Prostate gland (tissue), 2 donors: ENCODE measurements around the gene PRKCD. TPM values are rescaled to one million over a fixed set of nuclear protein-coding genes. Genes with fewer than 3 reads are reported as not detected.
A peak's percentile ranks its signal among the peaks of the same experiment; 100 is the strongest.

Experiments used
- DNase-seq: peaks from one replicate; pipeline ENCODE4 v3.0.0-alpha.2; 2019; ENCODE audit warnings: low spot score
- H3K27ac ChIP-seq, 2 donors: fragments of 200-600 bp; sonication (generic); 2 replicates each; pipeline ENCODE4 v1.5.1; 2017 to 2019
- H3K27me3 ChIP-seq: fragments of 200-600 bp; sonication (generic); replicated peaks from 2 replicates; pipeline ENCODE4 v1.5.1; 2019; ENCODE audit not compliant: insufficient read depth
- H3K36me3 ChIP-seq, 2 donors: fragments of 200-600 bp; sonication (generic); 1 replicate in 1 of 2; 2 replicates in 1 of 2; pipeline versions ENCODE4 v1.5.1 to v1.8.1; 2017 to 2019
- H3K4me1 ChIP-seq: fragments of 200-600 bp; sonication (generic); replicated peaks from 2 replicates; pipeline ENCODE4 v1.5.1; 2019
- H3K4me3 ChIP-seq, 2 donors: fragments of 200-600 bp; sonication (generic); 2 replicates each; pipeline ENCODE4 v1.5.1; 2017 to 2019
- H3K9me3 ChIP-seq: fragments of 200-600 bp; sonication (generic); 2 replicates; pipeline ENCODE4 v1.5.1; 2017
- POLR2A ChIP-seq: fragments of 450-650 bp; IDR thresholded peaks from one replicate; pipeline ENCODE4 v1.6.1; 2016; ENCODE audit warnings: antibody characterized with exemption, mild to moderate bottlenecking
- POLR2AphosphoS5 ChIP-seq: sonication (generic); formaldehyde crosslinking; IDR thresholded peaks from one replicate; pipeline ENCODE4 v1.6.1; 2017; ENCODE audit warnings: antibody characterized with exemption
- WGBS: methylation state at CpG from one replicate; pipeline ENCODE4 v1.1.5; 2018; 5-methylcytosine and 5-hydroxymethylcytosine counted together
- intact Hi-C: fragments of 100-400 bp; cut with DNase I; formaldehyde crosslinking; loops from one replicate; pipeline ENCODE4 v1.14.2; 2022
- total RNA-seq, 2 donors: library from RNA; depleted of rRNA; stranded (reverse); fragments of >200 nt; gene quantifications; one replicate each; pipeline ENCODE4 v1.1.0, GENCODE V29; 2016
- TF ChIP-seq, protein P1 (sequence below), 4 experiments: fragments of 200-600 bp in 2 of 4; fragments of 450-650 bp in 2 of 4; sonication (generic) in 2 of 4; IDR thresholded peaks; 1 replicate in 3 of 4; 2 replicates in 1 of 4; pipeline ENCODE4 v1.5.1; 2016 to 2019; ENCODE audit warnings: antibody characterized with exemption in 4 of 4, mild to moderate bottlenecking in 2 of 4, moderate library complexity in 2 of 4

PRKCD gene
- total RNA-seq, 2 donors from 2014 or later: 33.4 to 57.9 TPM

DNA sequence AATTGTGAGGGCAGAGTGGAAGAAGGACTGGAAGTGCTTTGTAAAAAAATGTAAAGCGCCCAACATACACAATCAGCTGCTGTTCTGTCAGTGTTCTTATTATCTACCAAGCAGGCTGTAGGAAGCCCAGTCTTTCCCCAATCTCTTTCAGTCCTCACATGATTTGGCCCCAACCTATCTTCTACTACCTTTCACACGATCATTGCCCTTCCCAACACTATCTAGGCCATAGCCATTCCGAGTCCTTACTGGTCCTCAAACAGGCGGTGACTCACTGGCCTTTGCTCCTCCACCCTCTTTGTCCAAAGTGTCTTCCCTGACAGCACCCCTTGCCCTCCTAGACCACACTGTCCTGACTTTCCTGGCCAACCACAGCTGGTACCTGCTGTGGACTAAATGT, 29.9 kb upstream of the PRKCD start:
- H3K27ac ChIP-seq: peak overlapping the region; percentile 82 to 89
- 93% methylated on average over 4 of the region's 4 CpGs for WGBS
- H3K4me1 ChIP-seq: peaks cover 21% of the 10 kb centered on the region
- H3K27me3 ChIP-seq: no peaks in the 10 kb centered on the region
- no peaks in the 10 kb centered on the region for H3K36me3 ChIP-seq
- H3K4me3 ChIP-seq: no peak overlapping the region
- no peak for DNase-seq
- intact Hi-C loops: no loop called here
- TF ChIP-seq POLR2A (no peak), POLR2AphosphoS5 (no peak)
- TF ChIP-seq, protein P1, sequence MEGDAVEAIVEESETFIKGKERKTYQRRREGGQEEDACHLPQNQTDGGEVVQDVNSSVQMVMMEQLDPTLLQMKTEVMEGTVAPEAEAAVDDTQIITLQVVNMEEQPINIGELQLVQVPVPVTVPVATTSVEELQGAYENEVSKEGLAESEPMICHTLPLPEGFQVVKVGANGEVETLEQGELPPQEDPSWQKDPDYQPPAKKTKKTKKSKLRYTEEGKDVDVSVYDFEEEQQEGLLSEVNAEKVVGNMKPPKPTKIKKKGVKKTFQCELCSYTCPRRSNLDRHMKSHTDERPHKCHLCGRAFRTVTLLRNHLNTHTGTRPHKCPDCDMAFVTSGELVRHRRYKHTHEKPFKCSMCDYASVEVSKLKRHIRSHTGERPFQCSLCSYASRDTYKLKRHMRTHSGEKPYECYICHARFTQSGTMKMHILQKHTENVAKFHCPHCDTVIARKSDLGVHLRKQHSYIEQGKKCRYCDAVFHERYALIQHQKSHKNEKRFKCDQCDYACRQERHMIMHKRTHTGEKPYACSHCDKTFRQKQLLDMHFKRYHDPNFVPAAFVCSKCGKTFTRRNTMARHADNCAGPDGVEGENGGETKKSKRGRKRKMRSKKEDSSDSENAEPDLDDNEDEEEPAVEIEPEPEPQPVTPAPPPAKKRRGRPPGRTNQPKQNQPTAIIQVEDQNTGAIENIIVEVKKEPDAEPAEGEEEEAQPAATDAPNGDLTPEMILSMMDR (IDR thresholded peaks at IDR 0.05): no peak
- no peaks in the 10 kb centered on the region for H3K9me3 ChIP-seq

DNA sequence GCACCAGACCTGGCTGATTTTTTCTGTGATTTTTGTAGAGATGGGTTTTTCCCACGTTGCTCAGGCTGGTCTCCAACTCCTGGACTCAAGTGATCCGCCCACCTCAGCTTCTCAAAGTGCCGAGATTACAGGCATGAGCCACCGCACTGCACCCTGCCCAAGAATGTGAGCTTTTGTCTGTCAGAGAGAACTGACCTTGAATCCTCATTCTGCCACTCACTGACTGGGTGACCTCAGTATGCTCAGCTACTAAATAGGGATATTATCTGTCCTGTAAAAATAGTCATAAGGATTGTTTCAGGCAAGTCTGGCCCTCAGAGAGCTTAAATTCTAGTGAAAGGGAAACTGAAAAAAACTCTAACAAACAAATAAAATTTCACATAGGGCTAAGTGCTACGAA, 28.7 kb upstream of the PRKCD start:
- Histone ChIP-seq H3K27me3 (no peaks in the 10 kb centered on the region), H3K9me3 (no peaks in the 10 kb centered on the region), H3K4me1 (peaks cover 25% of the 10 kb centered on the region), H3K27ac (peak overlapping the region in 1 of 2 donors; percentile 4), H3K36me3 (no peaks in the 10 kb centered on the region), H3K4me3 (no peak overlapping the region)
- no peak for DNase-seq
- intact Hi-C loops: no loop called here
- TF ChIP-seq, protein P1 (IDR thresholded peaks at IDR 0.05): no peak
- TF ChIP-seq POLR2A (no peak), POLR2AphosphoS5 (no peak)
- WGBS: 65% methylated on average over 5 of the region's 5 CpGs

DNA sequence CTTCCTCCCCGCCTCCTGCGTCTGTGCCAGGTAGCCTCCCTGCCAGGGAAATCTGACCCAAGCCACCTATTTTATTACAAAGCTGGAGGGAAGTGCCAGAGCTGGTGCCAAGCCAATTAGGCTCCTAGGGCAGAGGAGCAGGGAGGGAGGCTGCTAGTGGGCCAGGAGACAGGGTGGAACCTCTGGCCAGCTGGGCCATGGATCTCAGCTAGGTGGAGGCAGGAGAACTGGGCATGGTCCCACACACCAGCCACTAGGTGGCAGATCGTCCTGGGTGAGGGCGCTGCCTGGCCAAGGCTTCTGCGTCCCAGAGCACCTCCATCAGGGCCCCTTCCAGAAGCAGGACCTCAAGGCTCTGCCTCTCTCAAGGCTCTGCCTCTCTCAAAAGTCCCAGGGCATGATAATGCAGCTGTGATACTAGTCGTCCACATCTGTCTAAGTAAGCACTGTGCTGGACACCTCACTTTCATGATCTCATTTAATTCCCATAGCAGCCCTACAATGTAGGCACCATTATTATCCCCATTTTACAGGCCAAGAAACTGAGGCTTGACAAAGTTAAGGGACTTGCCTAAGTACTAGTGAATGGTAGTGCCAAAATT, 26.3 kb upstream of the PRKCD start:
- Histone ChIP-seq H3K4me3 (no peak overlapping the region), H3K27ac (peak overlapping the region; percentile 38 to 65), H3K36me3 (no peaks in the 10 kb centered on the region), H3K4me1 (peaks cover 17% of the 10 kb centered on the region), H3K9me3 (no peaks in the 10 kb centered on the region), H3K27me3 (no peaks in the 10 kb centered on the region)
- TF ChIP-seq POLR2A (no peak), POLR2AphosphoS5 (peak; percentile 84)
- TF ChIP-seq, protein P1 (IDR thresholded peaks at IDR 0.05): peak; percentile 56 to 97 (median 92)
- DNase-seq: peak; percentile 93
- intact Hi-C loops: loop anchor here (1.0 kb wide), 1 partner anchor 58 kb away; no protein-coding TSS in a partner anchor
- WGBS: 21% methylated on average over 6 of the region's 6 CpGs

DNA sequence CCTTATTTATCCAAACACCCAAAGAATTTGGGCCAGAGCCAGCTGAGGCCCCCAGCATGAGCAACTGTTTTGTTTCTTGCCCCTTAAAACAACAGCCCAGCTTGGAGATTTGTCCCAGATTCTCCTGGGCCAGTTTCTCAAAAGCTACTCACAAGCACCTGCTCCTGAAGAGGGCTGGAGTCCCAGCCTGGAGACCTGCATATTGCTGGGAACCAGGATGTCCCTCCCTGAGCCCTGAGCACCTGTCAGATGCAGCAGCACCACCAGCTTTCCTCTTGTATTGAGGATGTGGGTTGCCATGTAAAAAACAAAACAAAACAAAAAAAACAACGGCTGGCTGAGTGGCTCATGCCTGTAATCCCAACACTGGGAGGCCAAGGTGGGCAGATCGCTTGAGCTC, 23.8 kb upstream of the PRKCD start:
- Histone ChIP-seq H3K27me3 (no peaks in the 10 kb centered on the region), H3K27ac (no peak overlapping the region), H3K4me1 (peaks cover 17% of the 10 kb centered on the region), H3K9me3 (no peaks in the 10 kb centered on the region), H3K4me3 (no peak overlapping the region), H3K36me3 (no peaks in the 10 kb centered on the region)
- 62% methylated on average over 2 of the region's 2 CpGs for WGBS
- no peak for DNase-seq
- TF ChIP-seq POLR2AphosphoS5: no peak
- no peak for TF ChIP-seq POLR2A
- TF ChIP-seq, protein P1 (IDR thresholded peaks at IDR 0.05): no peak
- intact Hi-C loops: no loop called here

DNA sequence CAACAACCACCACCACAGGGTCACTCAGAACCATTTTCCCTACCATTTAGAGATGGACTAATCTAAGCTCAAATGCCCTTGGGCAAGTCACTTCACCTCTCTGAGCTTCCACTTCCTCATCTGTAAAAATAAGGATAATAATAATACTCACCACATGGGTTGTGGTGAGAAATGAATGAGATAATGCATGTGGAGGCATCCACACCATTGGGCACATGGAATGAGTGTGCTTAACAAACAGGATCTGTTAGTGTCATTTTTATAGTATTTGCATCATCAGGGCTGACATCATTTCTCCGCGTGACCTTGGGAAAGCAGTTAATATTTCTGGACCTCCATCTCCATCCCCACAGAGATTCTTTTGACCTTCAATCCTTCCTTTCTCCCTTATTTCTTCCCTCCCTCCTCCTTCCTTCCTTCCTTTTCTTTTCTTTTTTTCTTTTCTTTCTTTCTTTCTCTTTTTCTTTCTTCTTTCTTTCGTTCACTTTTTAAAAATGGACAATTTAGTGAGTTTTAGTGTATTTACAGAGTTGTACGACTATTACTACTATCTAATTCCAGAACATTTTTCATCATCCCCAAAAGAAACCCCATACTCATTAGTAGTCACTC, 23.1 kb upstream of the PRKCD start:
- Histone ChIP-seq H3K36me3 (no peaks in the 10 kb centered on the region), H3K9me3 (no peaks in the 10 kb centered on the region), H3K27me3 (no peaks in the 10 kb centered on the region), H3K4me1 (peaks cover 17% of the 10 kb centered on the region), H3K4me3 (no peak overlapping the region), H3K27ac (no peak overlapping the region)
- TF ChIP-seq, protein P1 (IDR thresholded peaks at IDR 0.05): no peak
- TF ChIP-seq POLR2AphosphoS5: no peak
- no peak for TF ChIP-seq POLR2A
- intact Hi-C loops: no loop called here
- DNase-seq: no peak
- 95% methylated on average over 4 of the region's 4 CpGs for WGBS
